Fibroblast of lung (primary cell): ENCODE data around the gene SPATA9. TPM values are rescaled to one million over a fixed set of nuclear protein-coding genes. Genes with fewer than 3 reads are reported as not detected.

ENCODE experiments used
- DNase-seq, 2 donors: peaks; one replicate each; pipeline versions ENCODE4 v3.0.0 to v3.0.0-alpha.2; 2010; ENCODE audit warnings: low read depth in 2 of 2
- H2AFZ ChIP-seq: 2 replicates; pipeline ENCODE4 v1.5.1; 2012; ENCODE audit warnings: low read length, control low read depth, inconsistent platforms
- H3K27ac ChIP-seq: 2 replicates; pipeline ENCODE4 v1.5.1; 2011; ENCODE audit warnings: low read length, control low read depth; ENCODE audit not compliant: insufficient read depth
- H3K27me3 ChIP-seq: 2 replicates; pipeline ENCODE4 v1.5.1; 2011; ENCODE audit warnings: mild to moderate bottlenecking, low read length; ENCODE audit not compliant: control insufficient read depth, insufficient read depth
- H3K36me3 ChIP-seq: 2 replicates; pipeline ENCODE4 v1.5.1; 2011; ENCODE audit warnings: low read length; ENCODE audit not compliant: control insufficient read depth, insufficient read depth
- H3K4me1 ChIP-seq: 2 replicates; pipeline ENCODE4 v1.5.1; 2011; ENCODE audit warnings: low read length; ENCODE audit not compliant: control insufficient read depth, insufficient read depth; ENCODE audit errors: extremely low read depth
- H3K4me2 ChIP-seq: 2 replicates; pipeline ENCODE4 v1.5.1; 2011; ENCODE audit warnings: low read length, control low read depth; ENCODE audit not compliant: insufficient read depth; ENCODE audit errors: extremely low read depth
- H3K4me3 ChIP-seq, 4 experiments: fragments of 200-600 bp in 1 of 4; sonication (generic) in 1 of 4; replicated peaks in 1 of 4; 2 replicates each; pipeline ENCODE4 v1.5.1; 2011 to 2016; ENCODE audit warnings: low read length in 4 of 4, low read depth in 3 of 4, mild to moderate bottlenecking in 3 of 4, control low read depth in 2 of 4, inconsistent platforms in 1 of 4, mixed read lengths in 1 of 4; ENCODE audit not compliant: insufficient read depth in 1 of 4; ENCODE audit errors: control extremely low read depth in 1 of 4
- H3K79me2 ChIP-seq: 2 replicates; pipeline ENCODE4 v1.5.1; 2012; ENCODE audit warnings: mild to moderate bottlenecking, low read length, inconsistent platforms; ENCODE audit not compliant: control insufficient read depth, insufficient read depth
- H3K9ac ChIP-seq: 2 replicates; pipeline ENCODE4 v1.5.1; 2011; ENCODE audit warnings: mild to moderate bottlenecking, low read length, control low read depth; ENCODE audit not compliant: insufficient read depth
- H3K9me3 ChIP-seq: 2 replicates; pipeline ENCODE4 v1.5.1; 2012; ENCODE audit warnings: low read depth, low read length; ENCODE audit not compliant: control insufficient read depth, insufficient read depth
- H4K20me1 ChIP-seq: 2 replicates; pipeline ENCODE4 v1.5.1; 2011; ENCODE audit warnings: low read length; ENCODE audit not compliant: control insufficient read depth, insufficient read depth; ENCODE audit errors: extremely low read depth
- CTCF ChIP-seq, 2 donors: IDR thresholded peaks in 1 of 2; conservative IDR thresholded peaks in 1 of 2; 1 replicate in 1 of 2; 2 replicates in 1 of 2; pipeline ENCODE4 v1.5.1; 2011 to 2012; ENCODE audit warnings: low read length in 2 of 2, control low read depth in 1 of 2, inconsistent platforms in 1 of 2, low read depth in 1 of 2, mild to moderate bottlenecking in 1 of 2
- EZH2 ChIP-seq: IDR thresholded peaks from 2 replicates; pipeline ENCODE4 v1.5.1; 2012; ENCODE audit warnings: low read length, control low read depth, mild to moderate bottlenecking; ENCODE audit errors: missing control alignments
- polyA plus RNA-seq, 2 donors: library from polyadenylated mRNA; depleted of rRNA in 1 of 2; stranded (reverse) in 1 of 2; unstranded in 1 of 2; fragments of >200 nt; gene quantifications; 2 replicates each; pipeline ENCODE4 v1.2.1, GENCODE V29; 2011 to 2012; ENCODE audit warnings: missing spikeins in 1 of 2
- total RNA-seq: library from RNA; depleted of rRNA; stranded (reverse); fragments of >200 nt; gene quantifications from 2 replicates; pipeline ENCODE4 v1.2.1, GENCODE V29; 2014

The SPATA9 gene
- total and polyA plus RNA-seq, 2 donors (not counting 1 experiment from before 2014, with no cell fraction given), result 0.66 to 1.7 TPM

DNA sequence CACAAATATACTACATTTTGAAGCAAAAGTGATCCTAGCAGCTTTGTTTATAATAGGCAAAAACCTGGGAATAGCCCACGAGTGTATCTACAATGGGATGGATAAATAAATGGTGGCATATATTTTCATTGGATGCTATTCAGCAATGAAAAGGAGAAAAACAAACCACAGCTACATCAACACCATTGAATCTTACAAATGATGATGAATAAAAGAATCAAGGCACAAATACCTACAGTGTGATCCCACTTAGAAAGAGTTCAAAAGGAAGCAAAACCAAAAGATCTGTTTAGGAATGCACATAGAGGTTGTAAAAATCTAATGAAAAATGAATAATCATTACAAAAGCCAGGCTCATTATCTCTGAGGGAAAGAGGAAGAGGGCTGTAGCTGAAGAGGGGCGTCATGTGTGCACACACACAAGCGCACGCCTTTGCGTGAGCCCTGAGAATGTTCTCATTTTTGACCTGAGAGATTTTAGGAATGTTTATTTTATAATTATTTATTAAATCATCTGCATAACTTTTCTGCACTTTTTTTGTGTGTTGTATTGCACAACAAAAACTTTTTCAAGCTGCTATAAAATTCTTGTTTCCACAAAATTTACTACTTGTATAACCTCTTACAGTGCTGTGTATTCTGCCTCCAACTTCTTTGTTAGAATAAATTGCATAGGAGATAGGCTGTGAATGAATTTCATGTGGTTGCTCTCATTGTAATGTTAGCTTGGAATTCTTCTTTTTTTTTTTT is 42.5 kb upstream of the SPATA9 start:
- no peak overlapping the region for H3K9ac ChIP-seq
- no peak overlapping the region for H3K27ac ChIP-seq
- no peak overlapping the region for H3K4me2 ChIP-seq

DNA sequence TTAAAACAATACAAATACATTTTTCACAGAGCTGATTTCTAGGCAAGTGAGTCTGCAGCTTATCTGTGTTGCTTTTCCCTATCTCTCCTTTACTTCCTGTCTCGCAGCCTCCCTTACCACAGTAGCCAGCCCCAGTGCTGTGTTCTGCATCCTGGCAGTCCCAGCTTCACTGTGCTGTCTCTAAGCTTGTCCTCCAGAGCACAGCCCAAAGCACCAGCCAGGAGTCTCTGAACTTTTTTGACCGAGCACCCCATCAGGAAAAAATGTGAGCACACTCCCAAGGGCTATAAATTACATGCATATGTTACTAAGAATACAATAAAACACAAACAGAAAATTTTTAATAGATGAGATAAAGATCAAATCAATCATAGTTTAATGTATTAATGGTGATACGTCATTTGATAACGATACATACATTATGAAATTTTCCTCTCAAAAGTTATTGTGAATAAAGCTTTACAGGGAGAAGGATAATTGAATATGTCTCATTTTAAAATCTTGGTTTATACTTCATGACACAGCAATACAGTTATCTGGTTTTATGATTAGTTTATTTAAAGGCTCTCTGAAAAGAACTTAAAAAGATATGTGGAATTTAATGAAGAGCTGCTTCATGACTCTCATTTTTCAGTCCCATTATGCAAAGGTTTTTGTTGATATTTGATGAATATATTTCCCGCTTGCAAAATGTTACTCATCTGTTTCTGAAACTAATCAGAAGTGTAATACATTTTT is 41.0 kb upstream of the SPATA9 start:
- Histone ChIP-seq H4K20me1 (no peaks in the 10 kb centered on the region), H3K4me3 (no peak overlapping the region), H3K9ac (no peak overlapping the region), H3K27me3 (no peaks in the 10 kb centered on the region), H3K4me2 (no peak overlapping the region), H3K27ac (no peak overlapping the region), H2AFZ (no peak overlapping the region), H3K9me3 (no peaks in the 10 kb centered on the region), H3K4me1 (peaks cover 27% of the 10 kb centered on the region), H3K79me2 (no peaks in the 10 kb centered on the region), H3K36me3 (no peaks in the 10 kb centered on the region)
- no peak for TF ChIP-seq CTCF (conservative IDR thresholded peaks at IDR 0.05 in 1 of 2, IDR thresholded peaks at IDR 0.05 in 1 of 2; ENCODE audit: low read depth in 1 of 2, low read length in 2 of 2)
- TF ChIP-seq EZH2, result no peak
- DNase-seq, result peak in 1 of 2 donors; percentile 78

More for the DNA sequence above, 42.5 kb upstream of the SPATA9 start:
- H3K79me2 ChIP-seq, result no peaks in the 10 kb centered on the region
- H3K9me3 ChIP-seq, result no peaks in the 10 kb centered on the region
- H3K4me1 ChIP-seq, result peaks cover 25% of the 10 kb centered on the region
- H3K36me3 ChIP-seq, result no peaks in the 10 kb centered on the region
- no peaks in the 10 kb centered on the region for H4K20me1 ChIP-seq
- peak in 1 of 2 donors; percentile 77 for DNase-seq
- no peak for TF ChIP-seq CTCF (conservative IDR thresholded peaks at IDR 0.05 in 1 of 2, IDR thresholded peaks at IDR 0.05 in 1 of 2; ENCODE audit: low read depth in 1 of 2, low read length in 2 of 2)
- no peak for TF ChIP-seq EZH2
- no peak overlapping the region for H3K4me3 ChIP-seq
- no peaks in the 10 kb centered on the region for H3K27me3 ChIP-seq
- H2AFZ ChIP-seq, result no peak overlapping the region

DNA sequence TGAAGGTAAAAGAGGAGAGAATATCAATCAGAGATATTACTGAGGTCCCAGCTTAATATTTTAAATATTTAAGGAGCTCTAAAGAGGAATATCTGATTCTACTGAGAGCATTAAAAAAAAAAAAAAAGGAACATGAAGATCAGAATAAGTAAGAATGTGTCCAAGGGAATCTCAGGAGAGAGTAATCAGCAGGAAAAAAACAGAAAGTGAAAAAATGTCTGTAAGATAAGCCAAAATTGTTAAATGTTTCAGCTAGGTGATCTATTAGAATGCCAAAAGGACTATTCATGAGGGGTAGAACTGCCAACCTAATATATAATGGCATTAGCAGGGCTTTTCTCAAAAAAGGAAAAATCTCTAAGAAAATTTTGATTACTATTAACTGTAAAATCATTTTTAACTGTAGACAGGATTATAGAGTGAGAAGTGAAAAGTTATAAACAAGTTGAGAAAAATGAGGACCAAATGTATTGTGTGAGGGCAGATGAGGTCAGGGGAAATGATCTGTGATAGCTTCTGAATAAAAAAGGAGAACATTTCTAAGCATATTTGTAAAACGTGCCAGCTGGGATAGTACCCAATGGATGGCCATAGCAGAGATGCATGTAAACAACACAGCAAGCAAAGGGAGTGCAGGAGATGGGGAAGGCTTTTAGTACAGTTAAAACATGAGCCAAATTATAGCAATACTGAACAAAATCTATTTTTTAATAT is 38.9 kb upstream of the SPATA9 start:
- H3K4me2 ChIP-seq, result no peak overlapping the region
- H3K36me3 ChIP-seq, result no peaks in the 10 kb centered on the region
- no peak overlapping the region for H3K9ac ChIP-seq
- H3K79me2 ChIP-seq, result no peaks in the 10 kb centered on the region
- peaks cover 11% of the 10 kb centered on the region for H3K4me1 ChIP-seq
- no peak overlapping the region for H3K4me3 ChIP-seq
- no peaks in the 10 kb centered on the region for H3K27me3 ChIP-seq
- TF ChIP-seq EZH2, result no peak
- TF ChIP-seq CTCF (conservative IDR thresholded peaks at IDR 0.05 in 1 of 2, IDR thresholded peaks at IDR 0.05 in 1 of 2; ENCODE audit: low read depth in 1 of 2, low read length in 2 of 2), result no peak
- H3K27ac ChIP-seq, result no peak overlapping the region
- no peak for DNase-seq
- no peaks in the 10 kb centered on the region for H4K20me1 ChIP-seq
- H3K9me3 ChIP-seq, result no peaks in the 10 kb centered on the region
- no peak overlapping the region for H2AFZ ChIP-seq
